HCT116 (cell line): ENCODE data around the gene KIF12. TPM values are rescaled to one million over a fixed set of nuclear protein-coding genes. Genes with fewer than 3 reads are reported as not detected.

ENCODE experiments used
- ATAC-seq: fragments of 200-7000 bp; cut with Tn5 transposase; 2 replicates; pipeline ENCODE4 v1.9.1; 2020; ENCODE audit warnings: mild to moderate bottlenecking, moderate library complexity
- BruUV-seq: library from RNA; stranded (reverse); fragments of 400-500 nt; replicated peaks from 2 replicates; lab custom pipeline; 2021; lab: Mats Ljungman, UMichigan
- CTCF ChIA-PET: fragments of 300-600 bp; sonication (Branson Sonifier 250); formaldehyde crosslinking; loops from one replicate; lab custom pipeline; 2021; ENCODE audit warnings: antibody characterized with exemption; lab: Charles Lee
- POLR2A ChIA-PET: fragments of 300-600, 350-600 bp; sonication (Branson Sonifier 250); formaldehyde crosslinking; loops from one replicate; lab custom pipeline; 2021; ENCODE audit warnings: antibody characterized with exemption; lab: Charles Lee
- RAD21 ChIA-PET, 2 experiments: fragments of 300-600 bp; sonication (Branson Sonifier 250); formaldehyde crosslinking; loops; one replicate each; lab custom pipeline; 2023; ENCODE audit warnings: low total read pairs in 2 of 2; ENCODE audit not compliant: uncharacterized antibody in 2 of 2, unreplicated experiment in 2 of 2, low non-redundant PET in 1 of 2; lab: Charles Lee
- DNase-seq: peaks from one replicate; pipeline ENCODE4 v3.0.0-alpha.2; 2010; ENCODE audit warnings: low read depth, low spot score
- H2AFZ ChIP-seq: fragments of 200-600 bp; shearing (Covaris generic), sonication (generic); 2 replicates; pipeline ENCODE4 v1.6.1; 2017; ENCODE audit warnings: low read depth, mixed run types, mixed read lengths, antibody characterized with exemption, low read length; ENCODE audit not compliant: poor library complexity, severe bottlenecking
- H3K27ac ChIP-seq: 2 replicates; pipeline ENCODE4 v1.5.1; 2012; ENCODE audit warnings: low read depth, low read length
- H3K27me3 ChIP-seq: fragments of 200-600 bp; sonication (generic); 2 replicates; pipeline ENCODE4 v1.6.1; 2016; ENCODE audit warnings: mixed run types, low read length, mixed read lengths; ENCODE audit not compliant: insufficient read depth
- H3K36me3 ChIP-seq, 2 experiments: fragments of 200-500 bp in 1 of 2; fragments of 200-600 bp in 1 of 2; sonication (Bioruptor generic) in 1 of 2; sonication (generic) in 1 of 2; 2 replicates each; pipeline versions ENCODE4 v1.5.1 to v1.6.1; 2014 to 2016; ENCODE audit warnings: low read length in 2 of 2, inconsistent platforms in 1 of 2, mixed read lengths in 1 of 2, mixed run types in 1 of 2; ENCODE audit not compliant: insufficient read depth in 2 of 2, control insufficient read depth in 1 of 2
- H3K4me1 ChIP-seq, 2 experiments: fragments of 200-600 bp in 1 of 2; sonication (generic) in 1 of 2; 2 replicates each; pipeline versions ENCODE4 v1.5.1 to v1.6.1; 2012 to 2017; ENCODE audit warnings: low read length in 2 of 2, inconsistent platforms in 1 of 2, mild to moderate bottlenecking in 1 of 2, mixed read lengths in 1 of 2, mixed run types in 1 of 2, moderate library complexity in 1 of 2; ENCODE audit not compliant: insufficient read depth in 2 of 2, control insufficient read depth in 1 of 2
- H3K4me2 ChIP-seq: fragments of 200-600 bp; sonication (generic); 2 replicates; pipeline ENCODE4 v1.6.1; 2017; ENCODE audit warnings: mixed run types, low read length, mixed read lengths
- H3K4me3 ChIP-seq, 2 experiments: fragments of 200-600 bp in 1 of 2; sonication (generic) in 1 of 2; replicated peaks in 1 of 2; 2 replicates each; pipeline ENCODE4 v1.5.1; 2011 to 2016; ENCODE audit warnings: low read length in 2 of 2, control low read depth in 1 of 2, low read depth in 1 of 2, mild to moderate bottlenecking in 1 of 2, mixed read lengths in 1 of 2, mixed run types in 1 of 2
- H3K79me2 ChIP-seq: fragments of 200-600 bp; sonication (generic); 2 replicates; pipeline ENCODE4 v1.6.1; 2017; ENCODE audit warnings: mild to moderate bottlenecking, mixed run types, low read length, moderate library complexity, mixed read lengths; ENCODE audit not compliant: insufficient read depth
- H3K9ac ChIP-seq: fragments of 200-600 bp; sonication (generic); 2 replicates; pipeline ENCODE4 v1.6.1; 2016; ENCODE audit warnings: low read length, mixed read lengths
- H3K9me2 ChIP-seq: fragments of 200-600 bp; sonication (generic), shearing (Covaris generic); 2 replicates; pipeline ENCODE4 v1.6.1; 2017; ENCODE audit warnings: mixed run types, mild to moderate bottlenecking, moderate library complexity; ENCODE audit not compliant: insufficient read depth
- H3K9me3 ChIP-seq, 2 experiments: fragments of 200-500 bp in 1 of 2; fragments of 200-600 bp in 1 of 2; sonication (Bioruptor generic) in 1 of 2; sonication (generic) in 1 of 2; 2 replicates each; pipeline ENCODE4 v1.6.1; 2014 to 2017; ENCODE audit warnings: low read length in 2 of 2, mixed read lengths in 2 of 2, inconsistent platforms in 1 of 2, low read depth in 1 of 2, mild to moderate bottlenecking in 1 of 2, mixed run types in 1 of 2, moderate library complexity in 1 of 2; ENCODE audit not compliant: control insufficient read depth in 1 of 2, insufficient read depth in 1 of 2
- H4K20me1 ChIP-seq: fragments of 200-600 bp; sonication (generic), shearing (Covaris generic); 2 replicates; pipeline ENCODE4 v1.6.1; 2017; ENCODE audit warnings: mixed run types, mild to moderate bottlenecking, moderate library complexity; ENCODE audit not compliant: insufficient read depth
- CEBPB ChIP-seq: IDR thresholded peaks from 2 replicates; pipeline ENCODE4 v1.6.1; 2012; ENCODE audit warnings: low read depth
- CTCF ChIP-seq, 3 experiments: fragments of 200-600 bp in 1 of 3; sonication (generic) in 1 of 3; IDR thresholded peaks in 2 of 3; conservative IDR thresholded peaks in 1 of 3; 2 replicates each; pipeline ENCODE4 v1.5.1; 2012 to 2017; ENCODE audit warnings: low read depth in 2 of 3, low read length in 2 of 3, antibody characterized with exemption in 1 of 3, borderline replicate concordance in 1 of 3, control low read depth in 1 of 3, mild to moderate bottlenecking in 1 of 3, mixed read lengths in 1 of 3, mixed run types in 1 of 3, moderate library complexity in 1 of 3; ENCODE audit not compliant: insufficient read depth in 1 of 3
- EZH2phosphoT487 ChIP-seq: fragments of 200-600 bp; IDR thresholded peaks from 2 replicates; pipeline ENCODE4 v1.6.1; 2018; ENCODE audit warnings: antibody characterized with exemption, borderline replicate concordance
- FOSL1 ChIP-seq: IDR thresholded peaks from 2 replicates; pipeline ENCODE4 v1.6.1; 2012; ENCODE audit warnings: low read depth
- REST ChIP-seq: IDR thresholded peaks from 2 replicates; pipeline ENCODE4 v1.6.1; 2012; ENCODE audit warnings: low read depth
- SP1 ChIP-seq: IDR thresholded peaks from 2 replicates; pipeline ENCODE4 v1.6.1; 2012; ENCODE audit warnings: low read depth
- YY1 ChIP-seq: IDR thresholded peaks from 2 replicates; pipeline ENCODE4 v1.6.1; 2011; ENCODE audit warnings: low read length, low read depth, moderate library complexity, mild to moderate bottlenecking; ENCODE audit not compliant: insufficient replicate concordance; ENCODE audit errors: extremely low read depth
- ZBTB33 ChIP-seq: IDR thresholded peaks from 2 replicates; pipeline ENCODE4 v1.6.1; 2011; ENCODE audit warnings: mild to moderate bottlenecking, low read length, moderate library complexity; ENCODE audit not compliant: insufficient replicate concordance; ENCODE audit errors: extremely low read depth
- ZFX ChIP-seq: fragments of 450-650 bp; IDR thresholded peaks from 2 replicates; pipeline ENCODE4 v1.6.1; 2017
- intact Hi-C: fragments of 100-400 bp; cut with micrococcal nuclease; formaldehyde crosslinking; loops from 2 replicates; pipeline ENCODE4 v1.10.0; 2022
- total RNA-seq: library from RNA; stranded (reverse); gene quantifications from one replicate; pipeline ENCODE4 v1.2.1, GENCODE V29; 2021; ENCODE audit not compliant: unreplicated experiment

KIF12 gene
- total RNA-seq, 1 experiment from 2014 or later: 6.4 TPM

GRCh38 chr9:114087721-114088120 is 11.4 kb downstream of the KIF12 start:
- ChIA-PET CTCF (interaction anchor here (1.4 kb wide), 1 partner anchor 203 kb away, joined by 5 read pairs; no protein-coding TSS in a partner anchor), POLR2A (no interaction called here), RAD21 (no interaction called here)
- no peaks in the 10 kb centered on the region for H3K36me3 ChIP-seq
- no peak overlapping the region for H3K4me2 ChIP-seq
- no peak overlapping the region for H3K27ac ChIP-seq
- no peaks in the 10 kb centered on the region for H3K27me3 ChIP-seq
- TF ChIP-seq CEBPB (no peak), FOSL1 (no peak), ZFX (no peak), CTCF (IDR thresholded peaks at IDR 0.05 in 2 of 3, conservative IDR thresholded peaks at IDR 0.05 in 1 of 3; ENCODE audit: borderline replicate concordance in 1 of 3, insufficient read depth in 1 of 3, low read depth in 2 of 3, low read length in 2 of 3) (no peak), EZH2phosphoT487 (no peak), REST (no peak), YY1 (no peak), SP1 (no peak), ZBTB33 (no peak)
- H2AFZ ChIP-seq: no peak overlapping the region
- DNase-seq (no peak), ATAC-seq (no peak)
- H3K79me2 ChIP-seq: no peaks in the 10 kb centered on the region
- no TSS peak for BruUV-seq
- intact Hi-C loops: no loop called here
- H3K4me1 ChIP-seq: no peaks in the 10 kb centered on the region
- no peaks in the 10 kb centered on the region for H3K9me3 ChIP-seq
- no peaks in the 10 kb centered on the region for H4K20me1 ChIP-seq
- no peak overlapping the region for H3K4me3 ChIP-seq
- no peak overlapping the region for H3K9ac ChIP-seq
- no peaks in the 10 kb centered on the region for H3K9me2 ChIP-seq
